Stimulated activated CD4-positive, alpha-beta T cell treated with anti-CD3 and anti-CD28 coated beads, Interleukin-4, amount 100 ng/mL, for 48 hours (primary cell): ENCODE results near the gene GLTP.

Experiments
- DNase-seq, 2 donors: peaks; one replicate each; pipeline ENCODE4 v3.0.0-alpha.2; 2020; ENCODE audit warnings: low read depth in 2 of 2

The GLTP gene

DNA sequence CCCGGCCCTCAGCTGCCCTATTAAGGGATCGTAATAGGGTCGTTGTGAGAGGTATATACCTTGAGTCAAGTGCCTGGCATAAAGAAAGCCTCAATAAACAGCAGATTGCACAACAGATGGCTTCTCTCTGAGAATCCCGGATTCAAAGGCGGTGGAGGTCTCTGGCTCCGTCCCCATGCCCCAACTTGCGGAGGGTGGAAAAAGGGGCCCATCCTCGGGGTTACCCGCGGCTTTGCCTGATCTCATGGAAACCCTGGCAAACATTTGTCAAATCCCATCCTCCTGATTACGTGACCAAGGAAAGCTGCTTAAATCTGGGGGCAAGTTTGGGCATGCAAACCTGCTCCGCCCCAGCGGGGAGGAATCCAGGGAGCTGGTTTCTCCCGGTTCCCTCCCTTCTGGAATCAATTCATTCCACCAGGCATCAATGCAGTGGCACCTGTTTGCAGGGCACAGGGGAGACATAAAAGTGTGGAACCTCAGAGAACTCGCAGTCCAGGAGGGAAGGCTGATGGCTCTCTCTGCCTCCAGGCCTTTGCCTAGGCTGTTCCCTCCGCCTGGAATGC is 59.4 kb downstream of the GLTP start:
- DNase-seq = no peak

DNA sequence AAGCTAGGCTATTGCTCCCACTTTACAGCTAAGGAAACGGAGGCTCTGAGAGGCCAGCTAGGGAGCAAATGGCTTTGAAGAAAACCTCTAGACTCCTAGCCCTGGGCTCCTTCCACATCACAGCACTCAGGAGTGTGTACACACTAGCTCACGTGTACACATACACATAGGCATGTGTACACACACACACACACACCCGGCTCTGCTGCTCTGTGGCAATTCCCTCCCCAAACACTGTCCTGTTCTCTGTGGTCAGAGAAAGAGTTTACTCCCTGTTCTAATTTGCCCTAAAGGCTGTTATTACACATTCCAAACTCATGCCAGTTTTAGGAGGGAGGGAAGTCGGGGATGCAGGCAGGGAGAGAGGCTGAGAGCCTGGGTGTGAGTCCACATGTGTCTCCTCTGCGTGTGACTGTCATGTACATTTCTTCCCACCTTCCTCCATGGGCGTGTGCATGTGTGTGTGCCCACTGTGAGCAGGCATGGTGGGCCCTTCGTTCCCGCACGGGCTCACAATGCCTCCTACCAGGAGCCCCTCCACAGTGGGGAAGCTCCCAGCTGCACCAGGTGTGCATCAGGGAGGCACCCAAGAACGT is 61.3 kb downstream of the GLTP start:
- DNase-seq = no peak

GRCh38 chr12:109818253-109818652 is 62.1 kb downstream of the GLTP start:
- DNase-seq = no peak

DNA sequence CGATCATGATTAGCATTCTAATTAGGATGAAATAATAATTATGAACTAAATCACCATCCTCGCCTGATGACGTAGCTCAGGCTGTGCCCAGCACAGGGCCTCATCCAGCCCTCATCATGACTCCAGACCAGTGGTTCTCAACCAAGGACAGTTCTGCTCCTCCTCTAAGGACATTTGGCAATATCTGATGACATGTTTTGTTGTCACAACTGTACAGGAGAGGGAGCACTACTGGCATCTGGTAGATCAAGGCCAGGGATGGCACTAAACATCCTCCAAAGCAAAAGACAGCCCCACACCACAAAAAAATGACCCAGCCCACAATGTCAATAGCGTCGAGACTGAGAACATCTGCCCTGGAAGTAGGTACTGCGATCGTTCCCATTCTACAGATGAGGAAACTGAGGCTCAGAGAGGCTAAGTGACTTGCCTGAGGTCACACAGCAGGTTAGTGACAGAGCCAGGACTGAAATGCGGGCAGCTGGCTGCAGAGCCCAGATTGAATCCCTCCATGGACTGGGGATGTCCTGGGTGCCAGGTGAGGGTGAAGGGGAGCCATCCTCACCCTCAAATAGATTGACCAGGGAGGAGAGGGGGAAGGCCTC is 62.6 kb downstream of the GLTP start:
- DNase-seq = no peak

- DNase-seq = no peak
These were observed 63.5 kb downstream of the GLTP start for GRCh38 chr12:109816870-109817269.

DNA sequence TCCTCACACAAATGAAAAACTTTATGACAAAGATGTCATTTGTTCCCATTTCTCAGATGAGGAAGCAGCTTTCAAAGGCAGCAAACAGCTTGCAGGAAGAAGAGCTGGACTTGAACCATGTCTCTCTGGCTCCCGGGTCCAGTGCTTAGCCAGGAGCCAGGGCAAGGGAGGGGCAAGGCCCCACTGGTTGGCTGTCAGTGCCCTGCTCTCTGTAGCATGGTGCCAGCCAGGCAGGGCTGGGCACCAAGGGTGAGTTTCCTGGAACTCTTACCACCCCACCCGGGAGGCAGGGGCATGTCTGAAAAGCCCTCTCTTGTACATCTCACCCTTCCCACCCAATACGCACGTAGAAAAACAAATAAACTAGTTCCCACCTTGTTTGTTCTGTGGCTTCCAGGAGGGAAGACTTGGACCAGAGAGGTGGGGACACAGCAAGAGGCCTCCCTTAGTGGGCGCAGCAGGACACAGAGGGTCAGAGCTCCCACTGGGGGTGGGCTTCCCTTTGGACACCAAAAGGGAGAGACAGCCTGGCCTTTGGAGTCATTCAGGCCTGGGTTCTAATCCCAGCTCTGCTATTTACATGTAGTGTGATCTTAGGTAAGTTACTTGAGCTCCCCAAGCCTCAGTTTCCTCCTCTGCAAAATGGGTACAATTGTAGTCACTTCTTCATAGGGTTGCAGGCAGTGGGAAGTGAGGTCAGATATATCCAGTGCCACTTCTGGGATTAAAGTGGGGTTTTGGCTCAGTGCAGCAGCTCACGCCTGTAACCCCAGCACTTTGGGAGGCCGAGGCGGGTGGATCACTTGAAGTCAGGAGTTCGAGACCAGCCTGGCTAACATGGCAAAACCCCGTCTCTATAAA is 64.4 kb downstream of the GLTP start:
- no peak for DNase-seq

DNA sequence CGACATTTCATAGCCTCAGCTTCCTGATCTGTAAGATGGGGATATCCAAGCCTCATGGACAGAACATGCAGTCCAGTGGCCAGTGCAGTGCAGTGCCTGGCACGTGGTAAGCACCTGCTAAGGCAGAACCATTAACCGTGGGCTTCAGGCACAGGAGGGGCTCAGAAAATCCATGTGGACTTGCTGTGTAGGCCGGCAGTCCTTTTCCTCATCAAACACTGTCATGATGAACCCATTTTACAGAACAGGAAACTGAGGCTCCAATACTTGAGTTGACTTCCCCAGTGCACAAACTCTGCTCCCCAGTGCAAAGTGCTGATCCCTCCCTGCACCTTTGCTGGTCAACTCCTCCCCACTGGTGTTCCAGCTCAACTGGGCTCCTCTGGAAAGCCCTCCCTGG is 65.1 kb downstream of the GLTP start:
- DNase-seq = no peak

DNA sequence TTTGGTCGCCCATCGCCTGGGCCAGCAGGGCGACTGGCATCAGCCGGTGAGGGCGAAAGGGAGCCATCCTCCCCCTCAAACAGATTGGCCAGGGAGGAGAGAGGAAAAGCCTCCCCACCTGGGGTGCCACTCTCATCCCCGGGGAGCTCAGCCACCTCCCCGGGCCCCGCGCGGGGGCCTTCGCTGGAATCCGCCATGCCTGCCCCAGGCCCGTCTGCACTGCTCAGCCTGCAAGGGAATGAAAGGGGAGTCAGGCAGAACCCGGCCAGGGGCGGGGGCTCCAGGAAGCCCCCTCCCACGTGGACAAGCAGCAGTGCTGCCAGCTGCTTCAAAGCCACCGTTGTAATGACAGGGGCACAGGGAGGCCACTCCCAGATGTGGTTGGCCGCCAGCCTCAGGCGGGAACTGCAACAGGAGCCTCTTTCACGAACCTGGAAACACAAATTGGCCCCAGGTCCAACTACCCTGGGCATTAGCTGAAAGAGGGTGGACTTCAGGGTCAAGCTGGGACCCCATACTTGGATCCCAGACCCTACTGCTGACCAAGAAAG is 65.7 kb downstream of the GLTP start:
- DNase-seq = no peak

- DNase-seq = no peak
These were observed 66.4 kb downstream of the GLTP start for GRCh38 chr12:109813810-109814416.

DNA sequence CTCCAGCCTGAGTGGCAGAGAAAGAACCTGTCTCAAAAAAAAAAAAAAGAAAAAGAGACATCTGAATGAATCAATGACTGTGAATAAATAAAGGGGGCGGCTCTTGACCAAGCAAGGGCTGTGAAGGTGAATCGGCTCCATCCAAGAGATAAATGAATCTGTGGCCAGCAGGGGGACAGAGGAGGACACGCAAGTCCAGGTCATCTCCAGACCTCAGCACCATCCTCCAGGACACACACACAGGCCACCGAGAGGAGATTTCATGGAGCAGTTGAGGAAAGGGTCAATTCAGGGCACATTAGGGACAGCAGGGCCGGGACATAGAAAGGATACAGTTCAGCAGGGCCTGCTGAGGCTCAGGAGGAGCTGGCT is 68.7 kb downstream of the GLTP start:
- no peak for DNase-seq

DNA sequence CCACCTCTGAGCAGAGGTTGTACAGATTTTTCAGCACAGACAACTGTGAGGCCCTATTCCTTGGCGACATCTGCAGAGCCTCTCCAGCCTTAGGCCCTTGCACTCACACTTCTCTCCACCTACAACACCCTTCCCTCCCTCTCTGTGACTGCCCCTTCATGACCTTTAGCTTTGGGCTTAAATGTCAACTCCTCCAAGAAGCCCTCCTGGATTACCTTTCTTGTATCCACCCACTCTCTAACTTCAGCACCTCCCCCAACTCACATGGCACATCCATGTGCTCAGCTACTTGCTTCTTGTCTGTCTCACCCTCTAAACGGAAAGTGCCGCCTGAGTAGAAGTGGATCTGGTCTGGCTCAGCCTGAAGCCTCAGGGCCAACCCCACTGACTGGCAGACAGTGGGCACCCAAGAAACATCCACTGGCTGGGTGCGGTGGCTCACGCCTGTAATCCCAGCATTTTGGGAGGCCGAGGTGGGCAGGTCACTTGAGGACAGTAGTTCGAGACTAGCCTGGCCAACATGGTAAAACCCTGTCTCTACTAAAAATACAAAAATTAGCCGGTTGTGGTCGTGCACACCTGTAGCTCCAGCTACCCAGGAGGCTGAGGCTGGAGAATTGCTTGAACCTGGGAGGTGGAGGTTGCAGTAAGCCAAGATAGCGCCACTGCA is 69.3 kb downstream of the GLTP start:
- no peak for DNase-seq

GRCh38 chr12:109808876-109809646 is 71.3 kb downstream of the GLTP start:
- DNase-seq = no peak

- DNase-seq = no peak
These were observed 72.2 kb downstream of the GLTP start for GRCh38 chr12:109807954-109808643.

GRCh38 chr12:109804820-109805761 is 75.2 kb downstream of the GLTP start:
- DNase-seq = peak; percentile 45 to 59

DNA sequence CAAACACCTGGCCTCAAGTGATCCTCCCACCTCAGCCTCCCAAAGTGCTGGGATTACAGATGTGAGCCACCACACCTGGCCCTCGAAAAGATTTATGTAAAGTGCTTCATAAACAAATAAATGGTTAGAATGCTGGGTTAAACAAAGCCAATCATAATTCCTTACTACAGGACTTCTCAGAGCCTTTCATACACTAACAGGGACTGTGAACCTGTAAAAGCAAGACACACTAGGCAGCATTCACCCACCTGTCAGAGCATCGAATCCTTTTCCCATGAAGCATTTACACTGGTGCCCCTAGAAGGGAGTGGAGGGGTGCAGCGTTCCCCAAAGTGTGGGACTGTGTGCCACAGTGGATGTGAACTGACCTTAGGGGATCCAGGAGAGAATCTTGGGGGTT is 76.7 kb downstream of the GLTP start:
- no peak for DNase-seq

DNA sequence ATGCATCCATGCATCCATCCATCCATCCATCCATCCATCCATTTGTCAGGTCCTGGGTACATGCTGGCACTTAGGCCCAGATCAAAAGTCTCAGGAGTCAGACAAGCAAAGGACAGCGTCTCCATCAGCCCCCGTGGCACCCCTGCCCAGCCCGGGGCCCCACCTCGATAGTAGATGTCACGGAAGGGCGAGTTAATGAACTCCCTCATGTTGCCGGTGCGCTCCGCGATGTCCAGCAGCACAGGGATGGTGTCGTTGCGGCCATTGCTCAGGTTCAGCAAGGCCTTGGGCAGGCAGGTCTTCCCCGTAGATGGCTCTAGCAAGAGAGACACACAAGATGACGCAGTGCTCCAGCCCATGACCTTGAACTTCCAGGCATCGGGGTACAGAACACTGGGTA is 77.5 kb downstream of the GLTP start:
- DNase-seq = no peak
